IgD-negative memory B cell (primary cell): ENCODE results near the gene TAP1. TPM values are rescaled to one million over a fixed set of nuclear protein-coding genes. Genes with fewer than 3 reads are reported as not detected.
"Not testable (repeated sequence)": the region's sequence is repeated elsewhere in the genome, so short reads cannot be mapped to it uniquely, and the experiment has no call there.

Experiments
- H3K27ac Mint-ChIP-seq, 3 donors: one replicate each; pipeline ENCODE4 v1.8.0; 2020 to 2022; ENCODE audit warnings: mild to moderate bottlenecking in 3 of 3, mixed read lengths in 3 of 3, moderate library complexity in 1 of 3
- H3K27me3 Mint-ChIP-seq: one replicate; pipeline ENCODE4 v1.8.0; 2021; ENCODE audit warnings: mixed read lengths
- H3K36me3 Mint-ChIP-seq: one replicate; pipeline ENCODE4 v1.8.0; 2020; ENCODE audit warnings: mild to moderate bottlenecking, mixed read lengths
- H3K4me1 Mint-ChIP-seq, 3 donors: one replicate each; pipeline ENCODE4 v1.8.0; 2020 to 2022; ENCODE audit warnings: mixed read lengths in 3 of 3, mild to moderate bottlenecking in 1 of 3
- H3K4me3 Mint-ChIP-seq, 4 donors: one replicate each; pipeline ENCODE4 v1.8.0; 2020 to 2022; ENCODE audit warnings: mild to moderate bottlenecking in 4 of 4, mixed read lengths in 4 of 4, moderate library complexity in 3 of 4
- H3K9me3 Mint-ChIP-seq, 3 donors: one replicate each; pipeline ENCODE4 v1.8.0; 2020 to 2021; ENCODE audit warnings: mixed read lengths in 3 of 3, mild to moderate bottlenecking in 1 of 3
- polyA plus RNA-seq: library from polyadenylated mRNA; unstranded; fragments of 300-500 nt; fragmentation: Illumina TruSeq; gene quantifications from one replicate; pipeline ENCODE4 v1.2.3, GENCODE V29; 2021

Gene TAP1
- polyA plus RNA-seq, result 219 TPM

- Mint-ChIP-seq H3K4me3 (peak within 1 kb of the TSS; percentile 97 to 99 (median 99)), H3K27ac (peak within 1 kb of the TSS; percentile 95 to 100 (median 99)), H3K27me3 (no peaks in the 10 kb centered on the region), H3K36me3 (peaks cover 17% of the 10 kb centered on the region), H3K4me1 (peaks cover 51 to 59% (median 55%) of the 10 kb centered on the region in 3 donors), H3K9me3 (no peaks in the 10 kb centered on the region)
Measured at GRCh38 chr6:32853541-32854375, at the start of gene TAP1, which contains the start of gene PSMB9. TSS of gene TAP1 (minus strand) at chr6:32853704. CDS start at chr6:32853636, 68 bp downstream. TSS of gene PSMB9 (plus strand) at chr6:32854192. CDS start at chr6:32854230, 38 bp downstream.

GRCh38 chr6:32895006-32895345 is 41.5 kb upstream of the TAP1 start:
- no peaks in the 10 kb centered on the region for H3K9me3 Mint-ChIP-seq
- H3K36me3 Mint-ChIP-seq, result no peaks in the 10 kb centered on the region
- peak overlapping the region; percentile 97 to 100 (median 100) for H3K4me3 Mint-ChIP-seq
- H3K27me3 Mint-ChIP-seq, result no peaks in the 10 kb centered on the region
- H3K4me1 Mint-ChIP-seq, result peaks cover 30 to 54% (median 39%) of the 10 kb centered on the region in 3 donors
- H3K27ac Mint-ChIP-seq, result peak overlapping the region; percentile 95 to 98 (median 97)

GRCh38 chr6:32894085-32895005 is 40.8 kb upstream of the TAP1 start:
- H3K27me3 Mint-ChIP-seq, result no peaks in the 10 kb centered on the region
- H3K9me3 Mint-ChIP-seq, result no peaks in the 10 kb centered on the region
- H3K4me1 Mint-ChIP-seq, result peaks cover 30 to 54% (median 42%) of the 10 kb centered on the region in 3 donors
- no peaks in the 10 kb centered on the region for H3K36me3 Mint-ChIP-seq
- H3K27ac Mint-ChIP-seq, result peak overlapping the region; percentile 95 to 98 (median 97)
- H3K4me3 Mint-ChIP-seq, result peak overlapping the region; percentile 97 to 100 (median 100)

- peaks cover 29 to 60% (median 33%) of the 10 kb centered on the region in 3 donors for H3K4me1 Mint-ChIP-seq
- H3K4me3 Mint-ChIP-seq, result peak overlapping the region in 1 of 4 donors; percentile 12
- no peaks in the 10 kb centered on the region for H3K36me3 Mint-ChIP-seq
- H3K9me3 Mint-ChIP-seq, result no peaks in the 10 kb centered on the region
- peak overlapping the region in 1 of 3 donors; percentile 7 for H3K27ac Mint-ChIP-seq
- H3K27me3 Mint-ChIP-seq, result no peaks in the 10 kb centered on the region
Measured at GRCh38 chr6:32890831-32891230, 37.3 kb upstream of the TAP1 start.

- no peaks in the 10 kb centered on the region for H3K9me3 Mint-ChIP-seq
- H3K36me3 Mint-ChIP-seq, result no peaks in the 10 kb centered on the region
- H3K4me3 Mint-ChIP-seq, result no peak overlapping the region
- H3K27ac Mint-ChIP-seq, result peak overlapping the region in 1 of 3 donors; percentile 92
- peaks cover 20 to 52% (median 28%) of the 10 kb centered on the region in 3 donors for H3K4me1 Mint-ChIP-seq
- no peaks in the 10 kb centered on the region for H3K27me3 Mint-ChIP-seq
Measured at GRCh38 chr6:32889533-32889932, 36.0 kb upstream of the TAP1 start.

GRCh38 chr6:32888576-32888975 is 35.1 kb upstream of the TAP1 start:
- Mint-ChIP-seq H3K27me3 (no peaks in the 10 kb centered on the region), H3K4me3 (no peak overlapping the region), H3K36me3 (no peaks in the 10 kb centered on the region), H3K27ac (peak overlapping the region in 1 of 3 donors; percentile 69), H3K4me1 (peaks cover 20 to 47% (median 23%) of the 10 kb centered on the region in 3 donors), H3K9me3 (no peaks in the 10 kb centered on the region)

- Mint-ChIP-seq H3K27ac (no peak overlapping the region), H3K27me3 (no peaks in the 10 kb centered on the region), H3K4me1 (peaks cover 15 to 41% (median 22%) of the 10 kb centered on the region in 3 donors), H3K4me3 (peak overlapping the region in 1 of 4 donors; percentile 65), H3K36me3 (no peaks in the 10 kb centered on the region), H3K9me3 (no peaks in the 10 kb centered on the region)
Measured at GRCh38 chr6:32887616-32888015, 34.1 kb upstream of the TAP1 start.

- peaks cover 18 to 36% (median 22%) of the 10 kb centered on the region in 3 donors for H3K4me1 Mint-ChIP-seq
- no peaks in the 10 kb centered on the region for H3K27me3 Mint-ChIP-seq
- H3K27ac Mint-ChIP-seq, result no peak overlapping the region
- no peak overlapping the region for H3K4me3 Mint-ChIP-seq
- H3K9me3 Mint-ChIP-seq, result no peaks in the 10 kb centered on the region
- H3K36me3 Mint-ChIP-seq, result no peaks in the 10 kb centered on the region
Measured at GRCh38 chr6:32886681-32887383, 33.3 kb upstream of the TAP1 start.

GRCh38 chr6:32885698-32886286 is 32.3 kb upstream of the TAP1 start:
- H3K27me3 Mint-ChIP-seq, result no peaks in the 10 kb centered on the region
- H3K36me3 Mint-ChIP-seq, result no peaks in the 10 kb centered on the region
- H3K4me1 Mint-ChIP-seq, result peaks cover 22 to 40% (median 25%) of the 10 kb centered on the region in 3 donors
- peak overlapping the region in 1 of 4 donors; percentile 3 for H3K4me3 Mint-ChIP-seq
- H3K27ac Mint-ChIP-seq, result peak overlapping the region in 2 of 3 donors; percentile 14 to 43
- no peaks in the 10 kb centered on the region for H3K9me3 Mint-ChIP-seq

GRCh38 chr6:32883789-32884188 is 30.3 kb upstream of the TAP1 start:
- Mint-ChIP-seq H3K27me3 (peaks cover 2% of the 10 kb centered on the region), H3K27ac (no peak overlapping the region), H3K4me1 (peaks cover 27 to 43% (median 28%) of the 10 kb centered on the region in 3 donors), H3K4me3 (no peak overlapping the region), H3K36me3 (no peaks in the 10 kb centered on the region), H3K9me3 (no peaks in the 10 kb centered on the region)

- Mint-ChIP-seq H3K36me3 (peaks cover 2% of the 10 kb centered on the region), H3K27ac (peak overlapping the region in 1 of 3 donors; percentile 40), H3K4me1 (peaks cover 24 to 38% (median 26%) of the 10 kb centered on the region in 3 donors), H3K27me3 (peaks cover 2% of the 10 kb centered on the region), H3K4me3 (no peak overlapping the region), H3K9me3 (no peaks in the 10 kb centered on the region)
Measured at GRCh38 chr6:32882879-32883250, 29.4 kb upstream of the TAP1 start.

- H3K27ac Mint-ChIP-seq, H3K36me3 Mint-ChIP-seq, H3K27me3 Mint-ChIP-seq, H3K9me3 Mint-ChIP-seq: not testable (repeated sequence)
- peak overlapping the region in 1 of 4 donors; percentile 7 for H3K4me3 Mint-ChIP-seq
- peaks cover 17 to 22% (median 17%) of the 10 kb centered on the region in 3 donors for H3K4me1 Mint-ChIP-seq
Measured at GRCh38 chr6:32880962-32881361, 27.5 kb upstream of the TAP1 start.

GRCh38 chr6:32879691-32880090 is 26.2 kb upstream of the TAP1 start:
- Mint-ChIP-seq H3K27me3 (peaks cover 2% of the 10 kb centered on the region), H3K4me1 (peaks cover 14 to 17% (median 16%) of the 10 kb centered on the region in 3 donors), H3K27ac (no peak overlapping the region), H3K4me3 (peak overlapping the region in 2 of 4 donors; percentile 66 to 76), H3K9me3 (no peaks in the 10 kb centered on the region), H3K36me3 (peaks cover 4% of the 10 kb centered on the region)

GRCh38 chr6:32876603-32877002 is 23.1 kb upstream of the TAP1 start:
- no peak overlapping the region for H3K4me3 Mint-ChIP-seq
- H3K27ac Mint-ChIP-seq, result no peak overlapping the region
- H3K4me1 Mint-ChIP-seq, result peaks cover 14 to 21% (median 15%) of the 10 kb centered on the region in 3 donors

More at GRCh38 chr6:32876603-32877002, 23.1 kb upstream of the TAP1 start:
- Mint-ChIP-seq H3K36me3 (peaks cover 4% of the 10 kb centered on the region), H3K9me3 (peaks cover 0 to 5% (median 5%) of the 10 kb centered on the region in 3 donors), H3K27me3 (peaks cover 2% of the 10 kb centered on the region)
